Stimulated activated naive B cell treated with anti-CD40 and anti-IgM and Interleukin-4, amounts not matched to agents 10 μg/mL and 1 μg/mL and 100 μg/mL, for 72 hours (primary cell): ENCODE results near the gene PLAAT5.
"Not testable (repeated sequence)": the region's sequence is repeated elsewhere in the genome, so short reads cannot be mapped to it uniquely, and the experiment has no call there.

Experiments
- ATAC-seq, 2 donors: fragments of 150-1000 bp; cut with Tn5 transposase; replicated peaks; 2 replicates each; pipeline ENCODE4 v1.10.0; 2021; ENCODE audit warnings: moderate library complexity in 1 of 2
- DNase-seq: peaks from one replicate; pipeline ENCODE4 v3.0.0; 2021
- H3K27ac Mint-ChIP-seq: one replicate; pipeline ENCODE4 v1.8.0; 2022; ENCODE audit warnings: mild to moderate bottlenecking, mixed read lengths
- H3K27me3 Mint-ChIP-seq, 2 donors: one replicate each; pipeline ENCODE4 v1.8.0; 2022; ENCODE audit warnings: mixed read lengths in 2 of 2
- H3K36me3 Mint-ChIP-seq, 2 donors: one replicate each; pipeline ENCODE4 v1.8.0; 2022; ENCODE audit warnings: mixed read lengths in 2 of 2, mild to moderate bottlenecking in 1 of 2
- H3K4me1 Mint-ChIP-seq, 2 donors: one replicate each; pipeline ENCODE4 v1.8.0; 2022; ENCODE audit warnings: mixed read lengths in 2 of 2, mild to moderate bottlenecking in 1 of 2
- H3K4me3 Mint-ChIP-seq, 2 donors: one replicate each; pipeline ENCODE4 v1.8.0; 2022; ENCODE audit warnings: mild to moderate bottlenecking in 2 of 2, mixed read lengths in 2 of 2, moderate library complexity in 1 of 2
- H3K9me3 Mint-ChIP-seq, 2 donors: one replicate each; pipeline ENCODE4 v1.8.0; 2022; ENCODE audit warnings: mixed read lengths in 2 of 2, mild to moderate bottlenecking in 1 of 2

PLAAT5 gene

DNA sequence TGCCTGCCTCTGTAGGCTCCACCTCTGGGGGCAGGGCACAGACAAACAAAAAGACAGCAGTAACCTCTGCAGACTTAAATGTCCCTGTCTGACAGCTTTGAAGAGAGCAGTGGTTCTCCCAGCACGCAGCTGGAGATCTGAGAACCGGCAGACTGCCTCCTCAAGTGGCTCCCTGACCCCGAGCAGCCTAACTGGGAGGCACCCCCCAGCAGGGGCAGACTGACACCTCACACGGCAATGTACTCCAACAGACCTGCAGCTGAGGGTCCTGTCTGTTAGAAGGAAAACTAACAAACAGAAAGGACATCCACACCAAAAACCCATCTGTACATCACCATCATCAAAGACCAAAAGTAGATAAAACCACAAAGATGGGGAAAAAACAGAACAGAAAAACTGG is 55.1 kb downstream of the PLAAT5 start:
- H3K9me3 Mint-ChIP-seq, H3K4me1 Mint-ChIP-seq, H3K4me3 Mint-ChIP-seq, H3K27ac Mint-ChIP-seq, DNase-seq, ATAC-seq, H3K36me3 Mint-ChIP-seq: not testable (repeated sequence)
- peaks cover 40 to 50% of the 10 kb centered on the region in 2 donors for H3K27me3 Mint-ChIP-seq

DNA sequence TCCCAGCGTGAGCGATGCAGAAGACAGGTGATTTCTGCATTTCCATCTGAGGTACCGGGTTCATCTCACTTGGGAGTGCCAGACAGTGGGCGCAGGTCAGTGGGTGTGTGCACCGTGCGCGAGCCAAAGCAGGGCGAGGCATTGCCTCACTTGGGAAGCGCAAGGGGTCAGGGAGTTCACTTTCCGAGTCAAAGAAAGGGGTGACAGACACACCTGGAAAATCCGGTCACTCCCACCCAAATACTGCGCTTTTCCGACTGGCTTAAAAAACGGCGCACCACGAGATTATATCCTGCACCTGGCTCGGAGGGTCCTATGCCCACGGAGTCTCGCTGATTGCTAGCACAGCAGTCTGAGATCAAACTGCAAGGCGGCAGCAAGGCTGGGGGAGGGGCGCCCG is 55.6 kb downstream of the PLAAT5 start:
- peaks cover 43 to 54% of the 10 kb centered on the region in 2 donors for H3K27me3 Mint-ChIP-seq
- H3K4me3 Mint-ChIP-seq, ATAC-seq: not testable (repeated sequence)

DNA sequence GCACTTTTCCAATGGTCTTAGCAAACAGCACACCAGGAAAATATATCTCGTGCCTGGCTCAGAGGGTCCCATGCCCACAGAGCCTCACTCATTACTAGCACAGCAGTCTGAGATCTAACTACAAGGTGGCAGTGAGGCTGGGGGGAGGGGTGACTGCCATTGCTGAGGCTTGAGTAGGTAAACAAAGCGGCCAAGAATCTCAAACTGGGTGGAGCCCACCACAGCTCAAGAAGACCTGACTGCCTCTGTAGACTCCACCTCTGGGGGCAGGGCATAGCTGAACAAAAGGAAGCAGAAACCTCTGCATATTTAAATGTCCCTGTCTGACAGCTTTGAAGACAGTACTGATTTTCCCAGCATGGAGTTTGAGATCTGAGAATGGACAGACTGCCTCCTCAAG is 60.2 kb downstream of the PLAAT5 start:
- H3K36me3 Mint-ChIP-seq, ATAC-seq, H3K4me1 Mint-ChIP-seq, H3K4me3 Mint-ChIP-seq, H3K9me3 Mint-ChIP-seq, H3K27ac Mint-ChIP-seq, DNase-seq: not testable (repeated sequence)
- H3K27me3 Mint-ChIP-seq, result peaks cover 61 to 71% of the 10 kb centered on the region in 2 donors

More for the DNA sequence above, 55.6 kb downstream of the PLAAT5 start:
- H3K9me3 Mint-ChIP-seq, DNase-seq, H3K4me1 Mint-ChIP-seq, H3K36me3 Mint-ChIP-seq, H3K27ac Mint-ChIP-seq: not testable (repeated sequence)

DNA sequence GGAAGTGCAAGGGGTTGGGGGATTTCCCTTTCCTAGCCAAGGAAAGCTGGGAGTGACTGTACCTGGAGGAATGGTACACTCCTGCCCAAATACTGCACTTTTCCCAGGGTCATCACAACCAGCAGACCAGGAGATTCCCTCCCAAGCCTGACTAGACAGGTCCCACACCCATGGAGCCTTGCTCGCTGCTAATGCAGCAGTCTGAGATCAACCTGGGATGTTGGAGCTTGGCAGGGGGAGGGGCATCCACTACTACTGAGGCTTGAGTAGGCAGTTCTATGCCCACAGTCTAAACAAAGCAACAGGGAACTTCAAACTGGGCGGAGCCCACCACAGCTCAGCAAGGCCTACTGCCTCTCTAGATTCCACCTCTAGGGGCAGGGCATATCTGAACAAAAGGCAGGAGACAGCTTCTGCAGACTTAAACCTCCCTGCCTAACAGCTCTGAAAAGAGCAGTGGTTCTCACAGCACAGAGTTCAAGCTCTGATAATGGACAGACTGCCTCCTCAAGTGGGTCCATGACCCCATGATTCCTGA is 62.9 kb downstream of the PLAAT5 start:
- Mint-ChIP-seq H3K4me1 (no peaks in the 10 kb centered on the region), H3K27ac (no peak overlapping the region), H3K4me3 (no peak overlapping the region), H3K9me3 (no peaks in the 10 kb centered on the region), H3K27me3 (peaks cover 38 to 53% of the 10 kb centered on the region in 2 donors), H3K36me3 (no peaks in the 10 kb centered on the region)
- DNase-seq, result no peak
- no peak for ATAC-seq

DNA sequence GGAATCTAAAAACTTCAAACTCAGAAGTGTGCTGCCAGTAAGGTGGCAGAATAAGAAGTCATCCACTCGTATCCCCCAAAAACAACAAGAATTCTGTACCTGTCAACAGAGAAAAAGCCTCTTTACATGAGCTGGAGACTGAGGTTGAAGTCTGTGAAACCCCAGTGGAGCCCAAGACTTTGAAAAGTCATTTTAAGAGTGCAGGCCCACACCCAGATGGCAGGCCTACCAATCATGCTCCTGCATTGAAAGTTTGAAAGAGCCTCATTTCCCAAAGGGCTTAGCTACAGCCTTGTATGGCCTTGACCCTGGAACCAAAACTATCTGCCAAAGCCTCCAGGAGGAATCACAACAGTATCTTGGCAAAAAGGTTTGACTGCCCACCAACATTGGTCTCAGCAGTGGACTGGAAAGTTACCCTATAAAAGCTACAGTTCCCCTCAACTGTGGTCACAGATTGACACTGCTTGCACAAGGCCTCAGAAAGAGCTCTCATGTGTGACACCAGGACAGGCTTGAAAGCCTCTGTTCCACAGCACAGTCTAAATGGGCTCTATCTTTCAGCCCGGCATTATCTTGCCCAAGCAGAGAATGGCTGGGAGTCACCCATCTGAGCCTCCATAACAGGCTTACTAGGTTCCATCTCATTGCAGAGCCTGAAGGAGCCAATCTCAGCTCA is 73.7 kb downstream of the PLAAT5 start:
- no peaks in the 10 kb centered on the region for H3K4me1 Mint-ChIP-seq
- peaks cover 6 to 9% of the 10 kb centered on the region in 2 donors for H3K9me3 Mint-ChIP-seq
- H3K27ac Mint-ChIP-seq, result no peak overlapping the region
- ATAC-seq (no peak), DNase-seq (no peak)
- no peaks in the 10 kb centered on the region for H3K36me3 Mint-ChIP-seq
- H3K27me3 Mint-ChIP-seq, result peaks cover 26 to 34% of the 10 kb centered on the region in 2 donors
- H3K4me3 Mint-ChIP-seq, result no peak overlapping the region
